H9 (cell line): Measurements from ENCODE around the gene OLR1. TPM values are rescaled to one million over a fixed set of nuclear protein-coding genes. Genes with fewer than 3 reads are reported as not detected.

Source experiments
- DNase-seq: peaks from one replicate; pipeline ENCODE4 v3.0.0-alpha.2; 2017
- H2AFZ ChIP-seq: one replicate; pipeline ENCODE4 v1.6.1; 2013; ENCODE audit warnings: mild to moderate bottlenecking, low read length, control low read depth, moderate library complexity
- H2AK5ac ChIP-seq: 2 replicates; pipeline ENCODE4 v1.6.1; 2013; ENCODE audit warnings: low read length, control low read depth, mixed read lengths; ENCODE audit not compliant: insufficient read length
- H2BK120ac ChIP-seq: one replicate; pipeline ENCODE4 v1.6.1; 2013; ENCODE audit warnings: low read depth, mild to moderate bottlenecking, low read length, control low read depth, inconsistent platforms; ENCODE audit not compliant: poor library complexity, severe bottlenecking
- H2BK12ac ChIP-seq: 2 replicates; pipeline ENCODE4 v1.6.1; 2013; ENCODE audit warnings: low read length, control low read depth, mixed read lengths, low read depth; ENCODE audit not compliant: insufficient read length
- H2BK15ac ChIP-seq: 2 replicates; pipeline ENCODE4 v1.6.1; 2013; ENCODE audit warnings: low read depth, low read length, control low read depth
- H2BK20ac ChIP-seq: one replicate; pipeline ENCODE4 v1.6.1; 2013; ENCODE audit warnings: low read depth, mild to moderate bottlenecking, low read length, control low read depth, inconsistent platforms; ENCODE audit not compliant: poor library complexity, severe bottlenecking
- H2BK5ac ChIP-seq: 2 replicates; pipeline ENCODE4 v1.6.1; 2013; ENCODE audit warnings: low read length, control low read depth, mixed read lengths; ENCODE audit not compliant: insufficient read length
- H3K14ac ChIP-seq: 2 replicates; pipeline ENCODE4 v1.6.1; 2013; ENCODE audit warnings: low read length, control low read depth; ENCODE audit not compliant: insufficient read depth
- H3K18ac ChIP-seq: 2 replicates; pipeline ENCODE4 v1.6.1; 2013; ENCODE audit warnings: low read depth, mild to moderate bottlenecking, mixed read lengths, low read length, control low read depth; ENCODE audit not compliant: insufficient read length
- H3K23ac ChIP-seq: 2 replicates; pipeline ENCODE4 v1.6.1; 2013; ENCODE audit warnings: low read length, control low read depth, mixed read lengths, low read depth; ENCODE audit not compliant: insufficient read length
- H3K23me2 ChIP-seq: 2 replicates; pipeline ENCODE4 v1.6.1; 2013; ENCODE audit warnings: low read depth, mild to moderate bottlenecking, mixed read lengths, low read length, control low read depth; ENCODE audit not compliant: insufficient read length, poor library complexity, severe bottlenecking
- H3K27ac ChIP-seq: 2 replicates; pipeline ENCODE4 v1.5.1; 2013; ENCODE audit warnings: low read length, control low read depth, mixed read lengths, low read depth; ENCODE audit not compliant: insufficient read length
- H3K27me3 ChIP-seq: 2 replicates; pipeline ENCODE4 v1.6.1; 2013; ENCODE audit warnings: low read length, control low read depth, inconsistent platforms; ENCODE audit not compliant: insufficient read depth
- H3K4ac ChIP-seq: 2 replicates; pipeline ENCODE4 v1.6.1; 2013; ENCODE audit warnings: low read depth, mild to moderate bottlenecking, control low read depth, inconsistent platforms, low read length, moderate library complexity
- H3K4me1 ChIP-seq: 2 replicates; pipeline ENCODE4 v1.6.1; 2013; ENCODE audit warnings: low read length, control low read depth, inconsistent platforms; ENCODE audit not compliant: insufficient read depth
- H3K4me2 ChIP-seq: 2 replicates; pipeline ENCODE4 v1.6.1; 2013; ENCODE audit warnings: low read length, control low read depth, mixed read lengths; ENCODE audit not compliant: insufficient read length, insufficient read depth
- H3K56ac ChIP-seq: 2 replicates; pipeline ENCODE4 v1.6.1; 2013; ENCODE audit warnings: low read depth, mild to moderate bottlenecking, mixed read lengths, low read length, control low read depth; ENCODE audit not compliant: insufficient read length
- H3K79me1 ChIP-seq: 2 replicates; pipeline ENCODE4 v1.6.1; 2013; ENCODE audit warnings: low read depth, mild to moderate bottlenecking, moderate library complexity, low read length, control low read depth, inconsistent platforms; ENCODE audit not compliant: insufficient read depth, poor library complexity, severe bottlenecking
- H3K79me2 ChIP-seq: 2 replicates; pipeline ENCODE4 v1.6.1; 2013; ENCODE audit warnings: low read length, control low read depth, inconsistent platforms; ENCODE audit not compliant: insufficient read depth
- H3K9ac ChIP-seq: 2 replicates; pipeline ENCODE4 v1.6.1; 2013; ENCODE audit warnings: low read length, control low read depth, mixed read lengths; ENCODE audit not compliant: insufficient read length; ENCODE audit errors: extremely low read depth
- H3K9me3 ChIP-seq: one replicate; pipeline ENCODE4 v1.6.1; 2013; ENCODE audit warnings: low read depth, low read length, inconsistent platforms; ENCODE audit not compliant: control insufficient read depth
- H3T11ph ChIP-seq: one replicate; pipeline ENCODE4 v1.6.1; 2013; ENCODE audit warnings: mild to moderate bottlenecking, low read length, control low read depth, inconsistent platforms
- H4K20me1 ChIP-seq: one replicate; pipeline ENCODE4 v1.6.1; 2013; ENCODE audit not compliant: control insufficient read depth, insufficient read length, insufficient read depth
- H4K5ac ChIP-seq: 2 replicates; pipeline ENCODE4 v1.6.1; 2013; ENCODE audit warnings: low read depth, mild to moderate bottlenecking, mixed read lengths, low read length, control low read depth; ENCODE audit not compliant: insufficient read length
- H4K8ac ChIP-seq: replicated peaks from 2 replicates; pipeline ENCODE4 v1.6.1; 2013; ENCODE audit warnings: low read length, control low read depth, mixed read lengths, low read depth; ENCODE audit not compliant: insufficient read length
- H4K91ac ChIP-seq: 2 replicates; pipeline ENCODE4 v1.6.1; 2013; ENCODE audit warnings: low read depth, mild to moderate bottlenecking, moderate library complexity, mixed read lengths, low read length, control low read depth; ENCODE audit not compliant: insufficient read length
- H3K27ac Mint-ChIP-seq, 3 experiments: 2 replicates in 2 of 3; 3 replicates in 1 of 3; pipeline ENCODE4 v1.8.0; 2020 to 2021; ENCODE audit warnings: mixed read lengths in 3 of 3, mild to moderate bottlenecking in 1 of 3, moderate library complexity in 1 of 3
- H3K27me3 Mint-ChIP-seq: 2 replicates; pipeline ENCODE4 v1.8.0; 2021; ENCODE audit warnings: low read depth, mild to moderate bottlenecking, moderate library complexity, mixed read lengths
- H3K36me3 Mint-ChIP-seq, 3 experiments: 2 replicates in 2 of 3; 3 replicates in 1 of 3; pipeline ENCODE4 v1.8.0; 2020 to 2021; ENCODE audit warnings: low read depth in 3 of 3, mixed read lengths in 3 of 3; ENCODE audit not compliant: insufficient read depth in 1 of 3
- H3K4me1 Mint-ChIP-seq, 2 experiments: 2 replicates each; pipeline ENCODE4 v1.8.0; 2020; ENCODE audit warnings: mixed read lengths in 2 of 2
- H3K4me3 Mint-ChIP-seq, 2 experiments: 2 replicates in 1 of 2; 3 replicates in 1 of 2; pipeline ENCODE4 v1.8.0; 2020 to 2021; ENCODE audit warnings: mild to moderate bottlenecking in 2 of 2, mixed read lengths in 2 of 2, moderate library complexity in 1 of 2
- H3K9me3 Mint-ChIP-seq, 2 experiments: 2 replicates in 1 of 2; 3 replicates in 1 of 2; pipeline ENCODE4 v1.8.0; 2020; ENCODE audit warnings: mild to moderate bottlenecking in 2 of 2, mixed read lengths in 2 of 2, moderate library complexity in 1 of 2
- WGBS: extraction: QIAGEN DNeasy Blood & Tissue Kit; methylation state at CpG from one replicate; pipeline ENCODE4 v1.1.7; 2013; ENCODE audit warnings: missing lambda C conversion rate, low lambda C conversion rate, mixed read lengths; ENCODE audit not compliant: insufficient read length; ENCODE audit errors: extremely low coverage; 5-methylcytosine and 5-hydroxymethylcytosine counted together
- total RNA-seq: library from RNA; stranded (reverse); gene quantifications from 2 replicates; pipeline ENCODE4 v1.2.1, GENCODE V29; 2021
- TF ChIP-seq, protein P1 (sequence below): fragments of 200-600 bp; sonication (generic); conservative IDR thresholded peaks from 3 replicates; pipeline ENCODE4 v1.8.0; 2021; ENCODE audit warnings: antibody characterized with exemption, mild to moderate bottlenecking

Gene OLR1
- total RNA-seq, 1 experiment from 2014 or later, result not detected

DNA sequence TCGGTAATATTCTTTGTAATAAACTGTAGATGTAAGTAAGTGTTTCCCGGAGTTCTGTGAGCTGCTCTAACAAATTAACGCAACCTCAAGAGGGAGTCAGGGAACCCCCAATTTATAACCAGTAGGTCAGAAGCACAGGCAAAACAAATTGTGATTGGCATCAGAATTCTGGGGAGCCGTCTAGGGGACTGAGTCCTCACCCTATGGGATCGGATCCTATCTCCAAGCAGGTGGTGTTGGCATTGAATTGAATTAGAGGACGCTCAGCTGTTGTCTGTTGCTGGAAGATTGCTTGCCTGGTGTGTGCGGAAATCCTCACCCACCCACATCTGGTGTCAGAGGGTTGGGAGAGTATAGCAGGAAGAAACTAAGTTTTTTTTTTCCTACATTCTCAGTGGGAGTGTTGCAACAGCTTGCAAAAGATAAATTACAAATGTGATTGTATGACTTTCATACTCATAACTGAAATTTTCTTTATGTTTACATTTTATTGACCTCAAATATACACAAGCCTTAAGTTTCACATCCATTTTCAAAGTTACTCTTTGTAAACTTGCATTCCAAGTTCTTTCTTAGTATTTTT lies 12.4 kb upstream of the OLR1 start:
- no peak overlapping the region for H3K9ac ChIP-seq
- no peak for DNase-seq
- no peak overlapping the region for H3K18ac ChIP-seq
- Mint-ChIP-seq H3K9me3 (peaks cover 0 to 2% of the 10 kb centered on the region in 2 experiments; a peak in 1 of 5 replicates), H3K27ac (no peak overlapping the region), H3K4me1 (peaks cover 5 to 6% of the 10 kb centered on the region in 2 experiments; a peak in 3 of 4 replicates), H3K27me3 (no peaks in the 10 kb centered on the region), H3K4me3 (no peak overlapping the region), H3K36me3 (peaks cover 0 to 4% (median 0%) of the 10 kb centered on the region in 3 experiments; a peak in 1 of 7 replicates)
- no peaks in the 10 kb centered on the region for H3K79me2 ChIP-seq
- no peak overlapping the region for H4K8ac ChIP-seq
- H4K5ac ChIP-seq, result no peak overlapping the region
- no peak overlapping the region for H3K4ac ChIP-seq
- no peak overlapping the region for H2AFZ ChIP-seq
- no peak overlapping the region for H4K91ac ChIP-seq
- H3K56ac ChIP-seq, result no peak overlapping the region
- WGBS, result no CpG with 5 or more reads among the region's 7 CpGs
- H3K9me3 ChIP-seq, result no peaks in the 10 kb centered on the region
- no peak overlapping the region for H3K23ac ChIP-seq
- no peak overlapping the region for H3T11ph ChIP-seq
- no peaks in the 10 kb centered on the region for H3K27me3 ChIP-seq
- no peak overlapping the region for H2BK12ac ChIP-seq
- H3K4me2 ChIP-seq, result no peak overlapping the region
- H2AK5ac ChIP-seq, result no peak overlapping the region
- no peak overlapping the region for H3K27ac ChIP-seq
- H2BK120ac ChIP-seq, result no peak overlapping the region
- no peak overlapping the region for H2BK5ac ChIP-seq
- H2BK20ac ChIP-seq, result no peak overlapping the region
- no peaks in the 10 kb centered on the region for H4K20me1 ChIP-seq
- no peaks in the 10 kb centered on the region for H3K23me2 ChIP-seq
- no peak overlapping the region for H2BK15ac ChIP-seq
- no peaks in the 10 kb centered on the region for H3K79me1 ChIP-seq
- H3K4me1 ChIP-seq, result no peaks in the 10 kb centered on the region
- TF ChIP-seq, protein P1, sequence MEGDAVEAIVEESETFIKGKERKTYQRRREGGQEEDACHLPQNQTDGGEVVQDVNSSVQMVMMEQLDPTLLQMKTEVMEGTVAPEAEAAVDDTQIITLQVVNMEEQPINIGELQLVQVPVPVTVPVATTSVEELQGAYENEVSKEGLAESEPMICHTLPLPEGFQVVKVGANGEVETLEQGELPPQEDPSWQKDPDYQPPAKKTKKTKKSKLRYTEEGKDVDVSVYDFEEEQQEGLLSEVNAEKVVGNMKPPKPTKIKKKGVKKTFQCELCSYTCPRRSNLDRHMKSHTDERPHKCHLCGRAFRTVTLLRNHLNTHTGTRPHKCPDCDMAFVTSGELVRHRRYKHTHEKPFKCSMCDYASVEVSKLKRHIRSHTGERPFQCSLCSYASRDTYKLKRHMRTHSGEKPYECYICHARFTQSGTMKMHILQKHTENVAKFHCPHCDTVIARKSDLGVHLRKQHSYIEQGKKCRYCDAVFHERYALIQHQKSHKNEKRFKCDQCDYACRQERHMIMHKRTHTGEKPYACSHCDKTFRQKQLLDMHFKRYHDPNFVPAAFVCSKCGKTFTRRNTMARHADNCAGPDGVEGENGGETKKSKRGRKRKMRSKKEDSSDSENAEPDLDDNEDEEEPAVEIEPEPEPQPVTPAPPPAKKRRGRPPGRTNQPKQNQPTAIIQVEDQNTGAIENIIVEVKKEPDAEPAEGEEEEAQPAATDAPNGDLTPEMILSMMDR, result no peak
- H3K14ac ChIP-seq, result no peak overlapping the region
